T-helper 2 cell (primary cell): ENCODE measurements around the gene ADI1.
"Not testable (repeated sequence)": the region's sequence is repeated elsewhere in the genome, so short reads cannot be mapped to it uniquely, and the experiment has no call there.

Source experiments
- DNase-seq, 5 experiments: peaks; one replicate each; pipeline versions ENCODE4 v3.0.0 to v3.0.0-alpha.2; 2012 to 2022

Gene ADI1

DNA sequence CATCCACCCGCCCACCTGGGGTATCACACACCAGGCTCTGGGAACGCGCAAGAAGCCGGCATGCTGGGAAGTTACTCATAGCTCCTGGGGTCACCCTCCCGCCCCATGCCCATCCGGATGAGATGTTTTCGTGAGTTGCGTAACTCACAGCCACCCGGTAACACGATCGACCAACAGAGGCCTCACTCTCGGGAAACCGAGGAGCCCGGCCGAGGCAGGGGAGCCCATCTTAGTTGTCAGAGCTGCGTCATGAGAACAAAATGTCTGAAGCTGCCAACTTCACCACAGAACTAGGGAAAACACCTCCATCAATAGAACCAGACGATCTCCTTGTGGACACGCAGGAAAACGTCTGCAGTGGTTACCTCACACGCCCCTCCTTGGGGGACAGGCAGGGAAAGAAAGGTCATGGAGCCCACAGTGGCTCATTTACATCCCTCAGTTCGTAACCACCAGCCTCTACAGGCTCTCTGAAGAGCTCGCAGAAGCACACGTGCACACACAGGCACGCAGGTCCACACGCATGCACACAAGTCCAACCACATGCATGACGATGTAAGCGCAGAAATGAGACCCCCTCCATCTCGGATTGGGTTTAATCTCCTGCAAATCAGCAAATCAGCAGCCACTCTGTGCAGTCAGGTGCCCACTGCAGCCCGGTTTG lies 26.2 kb downstream of the ADI1 start:
- DNase-seq = no peak

DNA sequence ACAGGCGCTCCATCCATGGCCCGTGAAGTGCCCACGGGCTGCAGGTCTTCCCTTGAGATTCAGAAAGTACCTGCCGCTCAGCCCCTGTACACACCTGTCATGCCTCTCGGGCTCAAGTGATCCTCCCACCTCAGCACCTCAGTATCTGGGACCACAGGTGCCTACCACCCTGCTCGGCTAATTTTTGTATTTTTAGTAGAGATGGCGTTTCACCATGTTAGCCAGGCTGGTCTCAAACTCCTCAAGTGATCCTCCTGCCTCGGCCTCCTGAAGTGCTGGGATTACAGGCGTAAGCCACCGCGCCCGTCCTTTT lies 26.9 kb downstream of the ADI1 start:
- not testable (repeated sequence) for DNase-seq

DNA sequence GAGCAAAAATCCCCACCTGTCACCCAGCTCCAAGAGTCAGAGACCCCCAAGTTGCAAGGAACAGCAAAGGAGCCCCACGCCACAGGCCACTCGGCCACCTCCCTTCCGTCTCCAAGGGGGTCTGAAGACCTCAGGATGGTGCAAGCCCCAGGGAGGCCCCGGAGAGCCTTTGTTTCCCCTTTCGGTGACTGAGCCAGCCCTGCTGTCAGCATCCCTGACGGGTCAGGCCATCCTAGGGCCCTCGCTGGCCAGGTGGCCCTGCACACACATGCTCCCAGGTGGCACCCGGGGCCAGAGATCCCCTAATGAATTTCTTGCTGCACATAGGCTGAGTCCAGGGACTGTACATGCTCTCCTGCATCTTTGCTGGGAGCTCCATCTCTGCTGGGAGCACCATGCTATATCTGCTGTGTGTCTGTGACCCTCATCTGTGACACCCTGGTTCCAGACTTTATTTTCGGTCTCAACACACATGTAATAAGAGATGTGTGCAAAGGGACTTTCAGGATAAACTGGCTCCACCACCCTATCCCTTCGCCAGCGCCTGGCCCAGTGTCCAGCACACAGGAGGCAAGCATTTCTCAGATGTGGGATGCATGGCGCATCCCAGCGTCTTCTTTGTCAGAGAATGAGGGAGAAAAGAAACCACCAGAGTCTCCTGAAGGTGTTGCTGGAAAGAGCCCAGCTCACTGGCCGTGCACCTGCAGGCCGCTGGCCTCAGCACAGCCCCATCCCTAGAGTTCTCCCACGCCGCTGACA lies 27.4 kb downstream of the ADI1 start:
- DNase-seq = no peak

DNA sequence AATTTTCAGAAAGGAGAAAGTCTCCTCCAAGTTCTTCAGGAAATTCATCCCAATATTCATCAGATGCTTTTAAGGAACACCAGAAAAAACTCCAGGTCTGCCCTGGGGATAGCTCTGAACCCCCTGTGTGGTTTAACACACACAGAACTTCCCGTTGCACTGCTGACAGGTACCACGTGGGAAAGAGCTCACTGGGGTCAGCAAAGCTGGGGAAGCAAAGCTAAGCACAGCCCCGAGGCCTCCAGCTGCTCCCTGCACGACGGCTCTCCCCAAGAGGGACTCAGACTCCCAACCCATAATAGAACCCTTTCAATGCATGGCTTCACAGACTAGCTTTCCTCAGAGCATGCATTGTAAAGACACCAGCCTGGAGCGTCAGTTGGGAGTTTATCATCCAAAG lies 28.0 kb downstream of the ADI1 start:
- DNase-seq = no peak

DNA sequence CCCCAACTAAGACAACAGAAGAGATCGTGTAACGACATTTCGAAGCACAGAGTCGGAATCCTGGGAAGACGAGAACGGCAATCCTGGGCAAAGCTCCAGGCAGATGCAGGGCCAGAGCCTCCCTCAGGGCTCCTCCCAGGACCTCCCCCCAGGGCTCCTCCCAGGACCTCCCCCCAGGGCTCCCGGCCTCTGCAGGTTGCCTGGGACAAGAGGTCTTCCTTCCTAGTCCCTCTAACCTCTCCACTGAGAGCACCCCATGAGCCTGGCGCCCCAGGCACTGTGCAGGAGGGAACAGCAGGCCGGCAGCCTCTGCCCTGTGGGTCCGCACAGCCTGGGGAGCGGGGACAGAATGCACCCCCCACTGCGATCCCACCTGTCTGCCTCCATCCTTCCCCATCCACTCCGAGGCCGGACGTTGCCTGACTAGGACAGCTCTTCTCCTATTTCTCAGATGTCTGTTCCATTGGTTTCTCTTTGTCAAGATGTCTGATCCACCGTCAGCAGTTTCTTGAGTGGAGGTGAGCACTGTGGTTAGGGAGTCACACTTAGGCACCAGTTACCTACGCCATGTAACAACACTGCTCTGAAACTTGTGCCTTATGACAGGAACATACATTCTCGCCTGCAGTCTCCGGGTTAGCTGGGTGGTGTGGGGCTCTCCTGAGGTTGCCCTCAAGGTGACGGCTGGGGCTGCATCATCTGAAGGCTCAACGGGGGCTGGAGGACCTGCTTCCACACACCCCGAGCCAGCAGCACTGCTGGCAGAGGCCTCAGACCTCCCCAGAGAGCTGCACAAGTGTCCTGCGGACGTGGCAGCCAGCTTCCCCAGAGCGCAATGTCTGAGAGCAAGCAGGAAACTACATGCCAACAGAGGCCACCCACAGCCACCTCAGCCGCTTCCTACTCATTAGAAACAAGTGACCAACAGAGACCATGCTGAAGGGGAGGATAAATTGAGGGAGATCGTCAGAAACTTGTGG lies 28.9 kb downstream of the ADI1 start:
- no peak for DNase-seq

DNA sequence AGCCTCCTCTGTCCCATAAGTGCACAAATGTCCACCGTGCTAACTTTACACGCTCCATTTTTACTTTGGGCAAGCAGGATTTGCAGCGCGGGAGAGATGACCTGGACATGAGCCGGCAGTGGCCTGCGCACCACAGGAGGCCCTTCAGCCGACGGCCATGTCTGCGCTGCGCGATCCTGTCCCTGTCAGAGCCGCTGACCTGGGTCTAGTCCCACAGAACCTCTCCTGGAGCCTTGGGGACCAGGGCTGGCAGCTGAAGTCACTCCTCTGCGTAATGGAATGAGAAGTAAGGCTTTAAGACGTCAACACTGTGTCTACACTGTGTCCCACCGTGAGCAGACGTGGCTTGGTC lies 29.6 kb downstream of the ADI1 start:
- DNase-seq = no peak

DNA sequence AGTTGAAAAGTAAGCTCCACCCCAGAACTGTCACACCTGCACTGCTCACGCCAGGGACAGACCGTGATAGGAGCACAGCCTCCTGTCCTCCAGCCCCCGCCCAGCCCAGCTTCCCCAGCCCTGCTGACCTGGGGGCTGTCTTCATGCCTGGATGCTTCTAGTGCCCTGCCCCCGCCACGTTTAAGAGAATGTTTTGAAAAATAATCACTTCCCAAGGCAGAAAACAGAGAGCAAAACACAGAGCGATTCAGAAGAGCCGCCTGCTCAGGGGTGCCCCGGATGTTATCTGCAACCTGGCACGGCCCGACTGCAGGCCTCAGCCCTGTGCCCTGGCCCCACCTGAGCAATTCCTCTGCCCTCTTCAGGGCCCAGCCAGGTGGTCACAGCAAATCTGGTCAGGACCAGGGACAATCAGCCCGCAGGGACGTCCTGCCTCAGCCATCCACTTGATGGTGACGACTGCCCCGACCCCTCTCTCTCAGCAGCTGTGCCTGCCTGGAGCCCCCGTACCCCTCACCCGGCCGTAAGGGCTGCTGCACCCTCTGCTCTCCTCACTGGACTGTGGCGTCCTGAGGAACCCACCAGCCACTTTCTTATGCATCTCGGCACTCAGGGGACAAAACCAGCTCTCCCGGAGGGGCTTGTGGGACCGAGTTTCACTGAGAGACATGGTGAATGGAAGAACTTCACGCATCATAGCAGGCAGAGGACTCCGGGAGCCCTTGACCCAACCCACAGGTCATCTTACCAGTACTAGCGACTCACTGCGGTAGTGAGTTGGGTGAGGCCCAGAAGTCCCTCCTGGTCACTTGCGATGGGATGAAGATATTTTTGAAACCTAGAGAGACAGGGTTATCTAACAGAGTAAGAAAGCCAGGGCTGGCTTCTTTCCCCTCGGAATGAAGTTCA lies 30.2 kb downstream of the ADI1 start:
- DNase-seq = no peak

DNA sequence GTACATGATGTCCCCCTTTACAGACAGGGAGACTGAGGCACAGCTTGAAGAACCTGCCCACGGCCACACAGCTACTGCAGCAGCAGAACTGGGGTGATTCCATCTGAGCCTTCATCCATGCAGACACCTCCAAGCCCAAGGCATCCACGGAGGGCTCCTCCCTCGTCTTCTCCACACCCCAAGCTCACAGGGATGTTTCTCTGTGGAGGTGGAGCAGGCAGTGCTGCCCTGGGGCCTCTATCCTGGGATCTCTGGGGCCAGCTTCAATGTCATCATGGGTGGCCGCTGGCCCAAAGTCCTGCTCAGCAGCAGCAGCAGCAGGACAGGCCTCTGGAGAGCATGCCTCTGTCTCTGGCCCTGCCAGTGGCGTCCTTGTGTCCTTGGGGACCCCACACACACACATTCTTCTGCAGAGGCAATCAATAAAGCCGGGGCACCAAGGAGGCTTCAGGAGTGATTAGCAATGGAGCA lies 31.2 kb downstream of the ADI1 start:
- no peak for DNase-seq

DNA sequence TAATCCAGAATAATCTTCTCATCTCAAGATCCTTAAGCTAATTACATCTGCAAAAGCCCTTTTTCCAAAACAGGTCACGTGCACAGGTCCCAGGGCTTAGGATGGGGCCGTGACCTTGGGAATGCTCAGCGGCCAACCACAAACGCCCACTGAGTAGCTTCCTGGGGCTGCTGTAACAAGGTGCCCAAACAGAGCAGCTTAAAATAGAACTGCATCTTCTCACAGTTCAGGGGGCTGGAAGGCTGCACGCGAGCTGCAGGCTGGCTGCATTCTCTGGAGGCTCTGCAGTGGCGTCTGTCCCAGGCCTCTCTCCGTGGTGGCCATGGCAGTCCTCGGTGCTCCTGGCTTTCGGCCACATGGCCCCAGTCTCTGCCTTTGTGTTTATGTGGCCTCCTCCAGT lies 31.9 kb downstream of the ADI1 start:
- DNase-seq = no peak

DNA sequence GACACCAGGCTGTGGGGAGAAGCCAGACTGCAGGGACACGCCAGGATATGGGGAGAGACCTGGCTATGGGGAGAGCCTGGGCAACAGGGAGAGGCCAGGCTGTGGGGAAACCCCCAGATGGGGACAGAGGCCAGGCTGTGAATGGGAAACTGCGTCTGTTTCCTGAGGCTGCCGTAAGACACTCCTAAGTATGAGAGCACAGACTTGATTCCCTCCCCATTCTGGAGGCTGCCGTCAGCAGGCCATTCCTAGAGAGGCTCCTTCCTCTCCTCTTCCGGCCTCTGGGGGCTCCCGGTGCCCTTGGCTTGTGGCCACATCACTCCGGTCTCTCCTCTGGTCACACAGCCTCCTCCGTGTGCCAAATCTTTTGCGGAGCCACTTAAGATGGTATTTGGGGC lies 32.3 kb downstream of the ADI1 start:
- DNase-seq = no peak

DNA sequence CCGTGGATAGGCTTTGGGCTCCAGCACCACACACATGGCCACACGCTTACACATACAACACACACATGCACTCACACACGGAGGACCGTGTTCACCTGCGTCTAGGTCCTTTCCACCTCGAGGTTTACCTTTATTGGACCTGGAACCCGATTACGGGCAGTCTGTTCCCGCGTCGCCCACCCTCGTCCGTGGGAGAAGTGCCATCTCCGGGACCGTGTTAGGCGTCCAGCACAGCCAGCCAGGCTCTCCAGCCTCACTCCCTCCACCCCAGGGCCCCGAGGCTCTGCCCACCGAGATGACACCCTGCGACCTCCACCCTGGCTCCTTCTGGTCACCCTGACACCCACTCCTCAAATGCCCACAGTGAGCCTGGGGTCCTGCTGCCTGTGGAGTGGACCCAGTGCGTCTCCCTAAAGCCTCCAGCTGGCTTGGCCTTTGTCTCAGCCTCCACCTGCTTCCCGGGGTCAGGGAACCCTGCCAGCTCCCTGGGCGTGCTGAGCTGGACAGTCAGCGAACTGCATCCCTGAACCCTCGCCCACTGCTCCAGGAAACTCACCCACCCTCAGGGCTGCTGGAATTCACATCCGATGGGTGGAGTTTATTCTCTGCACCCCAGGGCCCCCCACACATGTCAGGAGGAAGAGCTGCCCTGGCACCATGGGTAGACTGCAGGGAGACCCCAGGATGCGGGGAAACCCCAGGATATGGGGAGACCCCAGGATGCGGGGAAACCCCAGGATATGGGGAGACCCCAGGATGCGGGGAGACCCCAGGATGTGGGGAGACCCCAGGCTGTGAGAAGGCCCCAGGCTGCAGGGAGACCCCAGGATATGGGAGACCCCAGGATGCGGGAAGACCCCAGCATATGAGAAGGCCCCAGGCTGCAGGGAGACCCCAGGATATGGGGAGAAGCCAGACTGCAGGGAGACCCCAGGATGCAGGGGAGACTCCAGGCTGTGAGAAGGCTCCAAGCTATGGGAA lies 33.0 kb downstream of the ADI1 start:
- no peak for DNase-seq

DNA sequence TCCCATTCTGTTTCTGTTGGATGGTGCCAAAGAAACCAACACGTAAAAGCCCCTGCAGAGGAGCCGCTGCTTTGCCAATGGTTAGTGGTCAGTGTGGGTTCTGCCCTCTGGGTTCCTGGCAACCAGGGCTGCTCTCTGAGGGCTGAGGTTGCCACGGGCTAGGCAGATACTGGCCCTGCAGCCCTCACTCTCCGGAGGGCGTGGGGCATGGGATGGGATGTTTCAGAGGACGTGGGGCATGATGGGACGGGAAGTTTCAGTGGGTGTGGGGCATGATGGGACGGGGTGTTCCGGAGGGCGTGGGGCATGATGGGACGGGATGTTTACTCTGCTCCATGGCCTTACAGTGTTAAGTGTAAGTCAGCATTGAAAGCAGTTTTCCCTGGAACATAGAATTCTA lies 34.2 kb downstream of the ADI1 start:
- no peak for DNase-seq

DNA sequence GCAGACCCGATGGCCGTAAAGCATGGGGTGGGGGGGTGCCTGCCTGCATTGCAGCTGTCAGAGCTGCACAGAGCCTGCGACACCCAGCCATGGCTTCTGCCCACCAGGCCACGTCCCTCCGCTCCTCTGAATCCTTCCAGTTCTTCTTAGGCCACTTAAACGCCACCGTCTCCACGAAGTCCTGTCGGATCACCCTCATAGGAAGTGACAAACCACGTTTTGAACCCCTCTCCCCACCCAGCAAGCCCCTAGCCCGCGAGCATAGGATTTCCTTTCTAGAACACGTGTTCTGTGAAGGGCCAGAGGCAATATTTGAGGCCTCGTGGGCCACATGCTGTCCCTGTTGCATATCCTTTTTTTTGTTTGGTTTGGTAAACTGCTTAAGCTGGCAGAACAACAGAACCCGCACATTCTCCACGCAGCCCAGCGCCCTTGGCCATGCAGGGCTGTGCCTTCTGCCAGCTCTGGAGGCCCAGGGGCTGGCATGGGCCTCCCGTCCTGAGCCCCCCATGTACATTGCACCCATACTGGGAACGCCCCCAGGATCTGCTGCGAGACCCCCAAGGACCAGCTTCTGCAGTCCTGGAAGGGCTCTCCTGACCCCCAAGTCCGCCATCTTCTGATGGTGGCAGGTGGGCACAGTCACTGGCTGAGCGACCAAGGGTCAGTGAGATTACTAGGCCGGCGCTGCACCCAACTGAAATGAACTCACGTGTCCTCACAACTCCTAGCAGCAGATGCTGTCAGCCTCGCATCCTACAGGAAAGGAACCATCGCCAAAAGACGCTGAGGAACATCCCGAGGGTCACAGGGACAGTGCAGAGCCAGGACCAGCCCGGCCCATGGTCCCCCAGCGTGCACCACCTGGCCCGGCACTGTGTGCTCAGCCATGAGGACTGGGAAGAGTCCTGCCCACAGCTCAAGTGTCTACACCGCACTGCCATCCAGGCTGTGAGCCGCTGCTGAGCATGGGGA lies 35.1 kb downstream of the ADI1 start:
- DNase-seq = no peak

DNA sequence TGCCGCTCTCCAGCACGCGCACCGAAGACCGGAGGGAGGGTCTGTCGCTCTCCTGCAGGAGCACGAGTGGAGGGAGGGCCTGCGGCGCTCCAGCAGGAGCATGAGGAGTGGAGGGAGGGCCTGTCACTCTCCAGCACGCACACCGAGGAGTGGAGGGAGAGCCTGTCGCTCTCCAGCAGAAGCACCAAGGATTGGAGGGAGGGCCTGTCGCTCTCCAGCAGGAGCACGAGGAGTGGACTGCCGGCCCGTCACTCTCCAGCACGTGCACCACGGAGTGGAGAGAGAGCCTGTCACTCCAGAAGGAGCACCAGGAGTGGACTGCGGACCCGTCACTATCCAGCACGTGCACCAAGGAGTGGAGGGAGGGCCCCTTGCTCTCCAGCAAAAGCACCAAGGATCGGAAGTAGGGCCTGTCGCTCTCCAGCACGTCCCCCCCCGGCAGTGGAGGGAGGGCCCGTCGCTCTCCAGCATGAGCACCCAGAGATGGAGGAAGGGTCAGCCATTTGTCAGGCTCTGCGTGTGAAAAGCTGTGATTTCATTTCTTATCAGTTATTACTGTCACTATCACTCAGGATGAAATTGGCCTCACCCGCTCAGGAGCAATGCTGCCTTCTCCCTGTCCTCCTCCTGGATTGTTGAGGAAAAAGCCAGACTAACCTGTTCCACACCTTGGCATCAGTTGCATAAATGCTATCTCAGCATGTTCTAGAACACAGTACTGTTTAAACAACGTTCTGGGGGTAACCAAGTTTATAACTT lies 35.9 kb downstream of the ADI1 start:
- DNase-seq = no peak

DNA sequence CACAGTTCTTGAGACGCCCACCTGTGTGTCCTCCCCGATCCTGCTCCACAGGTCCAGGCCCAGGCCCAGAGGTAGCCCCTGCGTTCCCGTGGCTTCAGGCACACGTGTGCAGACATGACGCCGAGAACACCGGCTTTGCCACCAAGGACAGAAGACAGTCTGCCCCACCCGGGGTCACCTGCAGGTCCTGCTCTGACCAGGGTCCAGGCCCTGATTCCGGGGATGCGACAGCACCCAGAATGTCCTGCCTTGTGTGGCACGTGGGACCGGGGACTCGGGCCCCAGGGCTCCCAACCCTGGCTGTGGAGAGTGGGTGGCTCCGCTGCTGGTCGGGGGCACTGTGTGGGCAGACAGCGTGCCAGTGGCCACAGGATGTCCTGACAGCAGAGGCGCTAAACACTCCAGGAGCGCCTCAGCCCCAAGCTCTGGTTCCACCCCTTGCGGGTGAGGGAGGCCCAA lies 36.9 kb downstream of the ADI1 start:
- no peak for DNase-seq

DNA sequence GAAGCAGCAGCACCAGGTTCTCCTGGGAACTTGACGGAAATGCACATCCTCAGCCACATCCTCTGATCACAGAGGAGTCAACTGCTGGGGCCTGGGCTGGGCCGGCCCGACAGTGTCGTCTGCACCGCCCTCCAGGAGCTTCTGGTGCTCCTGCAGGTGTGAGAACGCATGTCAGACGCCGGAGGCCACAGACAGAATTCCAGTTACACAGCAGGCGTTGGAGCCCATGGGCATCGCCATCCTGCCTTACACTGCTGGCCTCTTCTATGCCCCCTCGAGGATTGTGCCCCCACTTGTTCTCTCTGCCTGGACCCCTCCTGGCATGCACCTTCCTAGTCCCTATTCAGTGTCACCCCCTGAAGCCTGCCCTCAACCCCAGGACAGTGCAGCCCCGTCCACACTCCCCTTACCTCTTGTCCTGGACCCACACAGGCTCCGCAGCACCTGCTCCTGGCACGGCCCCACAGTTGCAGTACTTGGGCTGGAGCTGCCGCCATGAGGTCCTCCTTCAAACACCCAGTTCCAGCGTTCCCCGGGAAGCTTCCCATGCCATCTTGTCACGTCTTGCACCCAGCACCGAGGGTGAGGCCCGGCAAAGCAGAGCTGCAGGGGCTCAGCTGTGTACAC lies 37.5 kb downstream of the ADI1 start:
- DNase-seq = no peak

DNA sequence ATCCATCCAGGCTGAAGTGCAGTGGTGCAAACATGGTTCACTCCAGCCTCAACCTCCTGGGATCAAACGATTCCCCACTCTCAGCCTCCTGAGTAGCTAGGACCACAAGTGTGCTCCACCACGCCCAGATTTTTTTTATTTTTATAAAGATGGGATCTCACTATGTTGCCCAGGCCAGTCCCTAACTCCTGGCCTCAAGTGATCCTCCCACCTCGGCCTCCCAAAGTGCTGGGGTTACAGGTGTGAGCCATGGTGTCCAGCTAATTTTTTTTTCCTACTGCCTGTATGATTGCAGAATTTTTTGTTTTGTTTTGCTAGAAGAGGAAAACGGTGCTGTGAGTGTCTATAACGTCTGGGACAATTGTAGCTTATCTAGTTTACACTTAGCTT lies 38.3 kb downstream of the ADI1 start:
- DNase-seq = no peak

DNA sequence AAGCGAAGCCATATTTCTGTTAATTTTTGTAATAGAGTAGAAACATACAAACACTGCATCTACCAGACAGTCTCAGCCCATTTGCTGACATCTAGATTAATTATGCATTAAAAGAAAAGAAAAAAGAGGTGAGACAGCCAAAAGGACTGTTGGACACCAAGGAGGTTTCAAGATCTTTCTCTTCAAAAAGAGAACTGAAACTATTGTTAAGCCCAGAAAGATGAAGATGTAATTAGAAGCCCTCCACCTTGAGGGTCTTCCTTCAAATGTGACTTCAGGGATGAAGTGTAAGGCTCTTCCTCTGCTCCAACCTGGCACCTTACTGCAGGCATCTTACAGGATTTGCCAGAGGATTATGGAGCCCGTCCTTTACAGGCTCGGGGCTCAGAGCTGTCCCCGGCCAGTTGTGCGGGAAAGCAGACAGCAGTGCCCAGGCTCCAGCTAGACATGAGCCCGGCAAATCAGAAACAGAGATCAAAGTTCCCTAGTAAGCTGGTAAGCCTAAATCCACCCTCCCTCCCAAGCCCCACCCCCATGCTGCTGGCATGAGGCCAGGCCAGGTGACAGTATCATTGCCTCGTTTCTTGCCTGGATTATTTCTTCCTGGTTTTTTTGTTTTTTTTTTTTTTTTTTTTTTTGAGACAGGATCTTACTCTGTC lies 38.9 kb downstream of the ADI1 start:
- no peak for DNase-seq
